ENCODE results near the gene SPATA46.
"Not testable (repeated sequence)": the region's sequence is repeated elsewhere in the genome, so short reads cannot be mapped to it uniquely, and the experiment has no call there.

Gene SPATA46, protein sequence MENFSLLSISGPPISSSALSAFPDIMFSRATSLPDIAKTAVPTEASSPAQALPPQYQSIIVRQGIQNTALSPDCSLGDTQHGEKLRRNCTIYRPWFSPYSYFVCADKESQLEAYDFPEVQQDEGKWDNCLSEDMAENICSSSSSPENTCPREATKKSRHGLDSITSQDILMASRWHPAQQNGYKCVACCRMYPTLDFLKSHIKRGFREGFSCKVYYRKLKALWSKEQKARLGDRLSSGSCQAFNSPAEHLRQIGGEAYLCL

DNA sequence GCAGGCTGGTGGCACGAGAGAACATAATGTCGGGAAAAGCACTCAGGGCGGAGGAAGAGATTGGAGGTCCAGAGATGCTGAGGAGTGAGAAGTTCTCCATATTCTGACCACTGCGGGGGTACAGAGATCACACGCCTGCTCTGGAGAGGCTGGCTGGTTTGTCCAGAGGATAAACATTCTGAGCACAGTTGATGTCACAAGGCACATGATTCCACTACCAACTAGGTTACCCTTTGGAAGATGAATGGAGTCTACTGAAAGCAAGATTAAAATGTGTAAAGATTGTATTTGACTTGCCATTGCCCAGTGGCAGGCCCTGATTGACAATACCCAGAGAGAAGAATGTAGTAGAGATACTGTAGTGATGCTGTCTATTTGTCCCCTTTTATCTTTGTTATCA, at the start of gene SPATA46:
Gene SPATA46, minus strand, starts transcription at position 164 of the 400 bp plus-strand sequence. Its CDS starts 64 bp downstream, at position 100.
- DNase-seq (ENCODE audit: low spot score): no peak

DNA sequence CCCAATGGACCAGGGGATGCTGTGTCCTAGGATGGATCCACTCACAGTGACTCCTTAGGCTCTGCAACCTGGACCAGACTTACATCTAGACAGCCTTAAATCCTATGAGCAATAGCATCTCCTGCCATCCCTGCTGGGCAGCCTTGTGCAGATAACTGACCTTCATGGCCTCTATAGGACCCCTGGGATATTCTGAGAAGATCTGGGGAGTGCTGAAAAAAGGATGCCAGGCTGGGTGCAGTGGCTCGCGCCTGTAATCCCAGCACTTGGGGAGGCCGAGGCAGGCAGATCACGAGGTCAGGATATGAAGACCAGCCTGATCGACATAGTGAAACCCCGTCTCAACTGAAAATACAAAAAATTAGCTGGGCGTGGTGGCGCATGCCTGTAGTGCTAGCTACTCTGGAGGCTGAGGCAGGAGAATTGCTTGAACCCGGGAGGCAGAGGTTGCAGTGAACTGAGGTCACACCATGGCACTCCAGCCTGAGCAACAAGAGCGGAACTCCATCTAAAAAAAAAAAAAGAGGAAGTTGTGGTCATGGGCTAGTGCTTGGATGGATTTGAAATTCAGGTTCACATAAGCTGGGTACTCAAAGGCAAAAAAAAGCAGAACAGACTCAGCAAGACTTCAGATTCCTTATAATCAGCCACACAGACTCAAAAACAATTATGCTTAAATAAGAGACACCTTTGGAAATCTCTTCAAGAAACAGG, 46.2 kb upstream of the SPATA46 start:
- no peak for DNase-seq (ENCODE audit: low spot score)

DNA sequence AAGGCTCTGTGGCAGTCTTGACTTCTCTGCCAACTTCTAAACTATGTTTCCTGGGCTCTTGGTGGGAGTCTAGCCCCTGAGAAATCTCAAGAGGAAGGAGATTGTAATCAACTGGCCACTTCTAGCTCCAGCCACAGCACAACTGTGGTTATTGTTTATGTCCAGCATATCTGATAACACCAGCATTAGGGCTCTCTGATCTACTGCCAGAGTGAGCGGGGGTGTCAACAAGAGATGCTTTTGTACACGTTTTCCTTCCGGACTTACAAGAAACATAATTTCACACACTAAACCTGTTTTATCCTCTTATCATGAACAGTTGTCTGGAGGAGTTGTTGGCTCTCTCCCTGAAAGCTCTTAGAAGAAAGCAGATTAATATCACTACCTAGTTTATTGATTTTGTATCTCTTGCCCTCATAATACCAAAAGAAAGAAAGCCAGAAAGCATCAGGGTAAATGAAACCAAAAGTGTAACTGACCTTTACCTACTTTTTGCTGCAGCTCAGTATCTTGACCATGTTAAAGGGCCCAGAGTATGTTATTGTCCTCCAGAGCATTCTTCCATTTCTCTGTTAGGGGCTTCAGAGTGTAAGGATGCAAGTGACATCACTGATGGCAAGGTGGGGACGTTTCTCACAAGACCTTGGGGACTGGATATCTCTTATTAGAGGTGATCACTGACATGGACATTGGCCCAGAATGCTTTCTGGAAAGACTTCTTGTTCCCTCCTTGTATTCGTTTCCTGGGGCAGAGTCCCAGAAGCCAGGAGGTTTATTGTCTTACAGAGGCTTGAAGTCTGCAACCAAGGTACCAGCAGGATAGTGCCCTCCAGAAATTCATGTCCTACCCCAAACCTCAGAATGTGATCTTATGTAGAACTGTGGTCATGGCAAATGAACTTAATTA, 44.9 kb upstream of the SPATA46 start:
- no peak for DNase-seq (ENCODE audit: low spot score)

DNA sequence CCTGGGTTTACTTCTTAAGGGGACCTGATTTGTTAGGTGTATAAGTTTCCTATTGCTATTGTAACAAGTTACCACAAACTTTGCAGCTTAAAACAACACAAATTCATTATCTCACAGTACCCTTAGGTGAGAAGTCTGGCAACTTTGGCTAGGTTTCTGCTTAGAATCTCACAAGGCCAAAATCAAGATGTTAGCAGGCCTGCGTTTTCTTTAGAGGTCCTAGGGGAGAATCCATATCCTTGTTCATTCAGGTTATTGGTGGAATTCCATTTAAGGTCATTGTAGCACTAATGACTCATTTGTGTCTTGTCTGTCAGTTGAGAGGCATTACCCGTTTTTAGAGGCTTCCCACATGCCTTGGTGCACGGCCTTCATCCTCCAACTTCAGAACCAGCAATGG, 43.5 kb upstream of the SPATA46 start:
- no peak for DNase-seq (ENCODE audit: low spot score)

DNA sequence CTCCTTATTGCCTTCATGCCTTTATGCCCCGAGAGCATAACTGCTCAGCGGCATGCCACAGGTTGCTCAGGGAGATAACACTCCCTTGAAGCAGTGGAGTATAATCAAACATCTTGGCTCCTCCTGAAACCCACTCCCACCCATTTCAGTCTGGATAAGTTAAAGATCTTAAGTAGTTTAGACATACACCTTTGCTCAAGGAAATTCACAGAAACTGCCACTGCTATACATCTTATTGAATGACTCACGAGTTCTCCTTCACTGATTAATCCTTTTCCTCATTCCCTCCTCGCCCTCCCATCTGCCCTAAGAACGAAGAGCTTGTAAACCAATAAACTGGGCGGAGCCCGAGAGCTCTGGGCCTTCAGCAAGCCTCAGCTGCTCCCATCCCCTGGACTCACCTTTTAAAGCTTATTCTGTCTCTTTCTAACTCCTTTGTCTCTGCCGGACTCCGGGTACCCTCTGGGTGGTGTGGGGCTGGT, 42.8 kb upstream of the SPATA46 start:
- DNase-seq (ENCODE audit: low spot score): not testable (repeated sequence)

DNA sequence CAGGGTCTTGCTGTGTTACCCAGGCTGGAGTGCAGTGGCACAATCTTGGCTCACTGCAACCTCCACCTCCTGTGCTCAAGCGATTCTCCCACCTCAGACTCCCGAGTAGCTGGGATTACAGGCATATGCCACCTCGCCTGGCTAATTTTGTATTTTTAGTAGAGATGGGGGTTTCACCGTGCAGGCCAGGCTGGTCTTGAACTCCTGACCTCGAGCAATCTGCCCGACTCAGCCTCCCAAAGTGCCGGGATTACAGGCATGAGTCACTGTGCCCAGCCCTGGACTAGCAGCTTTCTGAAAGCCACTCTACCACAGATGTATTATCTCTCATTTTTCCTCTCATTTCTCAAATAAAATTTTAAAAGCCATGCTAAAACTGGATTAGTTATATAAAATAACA, 41.9 kb upstream of the SPATA46 start:
- not testable (repeated sequence) for DNase-seq (ENCODE audit: low spot score)

DNA sequence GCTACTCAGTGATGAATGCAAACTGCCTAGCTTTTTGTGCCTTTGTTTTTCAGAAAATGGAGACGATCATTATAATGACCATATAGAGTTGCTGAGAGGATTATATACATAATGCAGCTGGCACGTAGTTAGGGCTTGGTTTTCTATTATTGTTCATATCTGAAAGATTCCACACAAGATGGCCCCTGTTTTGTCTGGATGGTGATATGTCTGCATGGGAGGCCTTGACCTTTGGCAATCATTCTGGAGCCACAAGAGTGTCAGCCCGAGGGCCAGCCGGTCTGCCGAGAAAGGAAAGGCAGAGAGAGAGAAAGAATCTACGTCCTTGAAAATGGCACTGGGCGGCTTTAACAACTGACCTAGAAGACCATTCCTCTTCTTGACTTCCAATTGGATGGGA, 41.0 kb upstream of the SPATA46 start:
- DNase-seq (ENCODE audit: low spot score): no peak

DNA sequence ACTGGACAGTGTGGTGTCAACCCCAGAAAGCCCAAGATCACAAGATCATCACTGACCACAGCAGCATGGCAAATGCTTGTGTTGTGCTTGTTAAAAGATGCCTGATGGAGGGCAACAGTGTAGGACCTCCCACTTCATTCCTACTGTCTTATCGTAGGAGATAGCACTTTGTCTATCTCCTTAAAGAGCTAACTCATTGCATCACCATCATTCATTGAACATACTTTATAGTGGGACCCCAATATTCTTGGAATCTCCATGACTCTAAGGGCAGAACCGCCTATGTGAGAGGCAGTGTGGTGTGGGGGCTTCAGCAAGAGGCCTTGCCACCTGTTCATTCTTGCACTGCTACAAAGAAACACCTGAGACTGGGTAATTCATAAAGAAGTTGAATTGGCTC, 40.3 kb upstream of the SPATA46 start:
- DNase-seq (ENCODE audit: low spot score): no peak

DNA sequence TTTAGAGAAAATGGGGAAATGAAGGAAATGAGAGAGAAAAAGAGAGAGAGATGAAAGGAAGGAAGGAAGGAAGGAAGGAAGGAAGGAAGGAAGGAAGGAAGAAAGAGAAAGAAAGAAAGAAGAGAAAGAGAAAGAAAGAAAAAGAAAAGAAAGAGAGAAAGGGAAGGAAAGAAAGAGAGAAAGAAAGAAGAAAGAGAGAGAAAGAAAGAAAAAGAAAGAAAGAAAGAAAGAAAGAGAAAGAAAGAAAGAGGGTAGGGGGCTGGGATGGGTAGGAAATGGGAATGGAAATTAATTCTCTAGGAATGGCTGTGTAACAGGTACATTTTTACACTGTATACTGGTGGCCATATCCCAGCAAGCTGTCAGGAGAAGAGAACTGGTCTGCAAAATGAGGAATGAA, 39.6 kb upstream of the SPATA46 start:
- DNase-seq (ENCODE audit: low spot score): no peak

DNA sequence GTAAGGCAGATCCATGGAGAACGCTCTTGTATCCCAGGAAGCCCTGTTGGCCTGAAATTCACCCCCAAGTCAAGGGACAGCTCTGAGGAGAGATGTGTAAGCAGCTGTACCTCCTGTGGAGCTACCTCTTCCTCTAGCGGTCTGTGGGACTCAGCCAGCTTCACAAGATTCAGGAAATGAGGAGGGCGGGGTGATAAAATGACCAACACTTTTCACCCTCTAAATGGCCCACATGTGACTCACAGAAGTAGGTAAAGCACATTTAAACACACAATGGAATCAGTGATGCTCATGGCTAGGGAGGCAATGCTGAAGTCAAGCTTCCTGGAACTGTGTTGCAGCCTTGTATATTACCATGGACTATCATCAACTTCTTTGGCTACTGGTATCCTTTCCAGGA, 35.3 kb upstream of the SPATA46 start, which contains the start of gene SH2D1B:
Gene SH2D1B, minus strand, starts transcription at position 135 of the 400 bp plus-strand sequence. Its CDS starts 120 bp downstream, at position 15.
- DNase-seq (ENCODE audit: low spot score): no peak

DNA sequence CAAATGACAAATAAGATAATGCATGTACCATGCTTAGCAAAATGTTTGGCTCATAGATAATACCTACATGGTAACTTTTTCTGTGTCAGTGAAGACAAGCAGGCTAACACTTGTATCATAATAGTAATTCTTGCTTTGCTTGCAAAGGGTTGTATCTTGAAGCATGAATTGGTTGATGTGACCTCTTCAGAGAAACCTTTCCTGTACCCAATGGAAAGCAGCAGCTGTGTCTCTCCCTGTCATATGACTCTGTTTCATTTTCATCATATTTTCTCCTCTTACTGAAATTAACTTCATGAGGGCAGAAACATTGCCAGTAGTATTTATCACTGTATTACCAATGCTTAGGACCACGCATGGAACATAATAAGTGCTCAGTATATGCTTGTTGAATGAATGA, 30.9 kb upstream of the SPATA46 start:
- DNase-seq (ENCODE audit: low spot score): no peak

DNA sequence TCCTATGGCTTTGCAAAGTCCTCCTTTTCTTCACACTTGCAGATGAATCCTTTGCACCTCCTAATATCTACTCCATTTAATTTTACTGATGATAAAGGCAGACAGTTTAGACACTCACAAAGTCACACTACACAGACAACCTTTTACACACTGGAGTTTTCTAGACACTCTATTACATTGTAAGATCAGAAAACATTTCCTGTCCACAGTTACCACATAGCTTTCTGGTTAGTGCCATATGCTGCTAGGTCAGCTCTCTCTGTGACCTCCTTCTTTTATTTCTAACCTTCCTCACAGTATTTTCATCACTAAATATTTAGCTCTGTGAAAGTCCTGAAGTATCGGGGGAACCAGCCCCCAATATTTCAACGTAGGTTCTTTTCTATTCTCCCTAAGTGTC, 30.2 kb upstream of the SPATA46 start:
- no peak for DNase-seq (ENCODE audit: low spot score)

DNA sequence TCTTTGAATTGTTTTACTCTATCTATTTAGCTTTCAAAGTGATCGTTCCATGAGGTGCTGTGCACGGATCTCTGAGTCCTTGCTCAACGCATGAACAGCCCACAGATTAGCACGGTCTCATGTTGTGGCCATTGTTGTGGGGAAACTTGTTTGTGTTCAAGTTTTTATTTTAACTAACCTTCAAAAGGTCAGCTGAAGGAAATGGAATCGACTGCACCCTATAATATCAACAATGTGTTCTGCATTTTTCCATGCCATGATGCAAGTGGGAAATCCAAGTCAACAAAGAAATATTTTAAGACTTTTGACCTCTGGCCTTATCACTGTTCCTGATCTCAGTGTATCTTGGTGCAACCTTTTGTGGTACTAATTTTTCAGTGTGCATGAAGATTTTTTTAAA, 29.1 kb upstream of the SPATA46 start:
- no peak for DNase-seq (ENCODE audit: low spot score)

DNA sequence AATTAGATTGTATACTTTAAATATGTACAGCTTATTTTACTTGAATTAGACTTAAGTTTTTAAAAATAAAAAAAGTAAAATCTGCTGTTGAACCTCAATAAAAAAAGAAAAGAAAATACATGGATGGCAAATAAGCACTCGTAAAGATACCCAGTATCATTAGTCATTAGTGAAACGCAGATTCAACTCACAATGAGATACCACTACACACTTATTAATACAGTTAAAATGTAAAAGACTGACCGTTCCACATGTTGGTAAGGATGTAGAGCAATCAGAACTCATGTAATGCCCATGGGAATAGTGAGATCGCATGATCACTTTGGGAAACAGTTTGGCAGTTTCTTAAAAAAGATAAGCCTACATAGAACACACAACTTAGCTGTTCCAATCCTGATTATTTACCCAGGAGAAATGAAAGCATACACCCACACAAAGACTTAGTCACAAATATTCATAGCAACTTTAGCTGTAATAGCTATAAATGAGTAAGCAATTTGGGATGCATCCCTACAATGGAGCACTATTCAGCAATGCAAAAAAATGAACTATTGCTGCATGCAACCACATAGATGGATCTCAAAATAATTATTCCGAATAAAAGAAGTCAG, 28.0 kb upstream of the SPATA46 start:
- DNase-seq (ENCODE audit: low spot score): no peak

DNA sequence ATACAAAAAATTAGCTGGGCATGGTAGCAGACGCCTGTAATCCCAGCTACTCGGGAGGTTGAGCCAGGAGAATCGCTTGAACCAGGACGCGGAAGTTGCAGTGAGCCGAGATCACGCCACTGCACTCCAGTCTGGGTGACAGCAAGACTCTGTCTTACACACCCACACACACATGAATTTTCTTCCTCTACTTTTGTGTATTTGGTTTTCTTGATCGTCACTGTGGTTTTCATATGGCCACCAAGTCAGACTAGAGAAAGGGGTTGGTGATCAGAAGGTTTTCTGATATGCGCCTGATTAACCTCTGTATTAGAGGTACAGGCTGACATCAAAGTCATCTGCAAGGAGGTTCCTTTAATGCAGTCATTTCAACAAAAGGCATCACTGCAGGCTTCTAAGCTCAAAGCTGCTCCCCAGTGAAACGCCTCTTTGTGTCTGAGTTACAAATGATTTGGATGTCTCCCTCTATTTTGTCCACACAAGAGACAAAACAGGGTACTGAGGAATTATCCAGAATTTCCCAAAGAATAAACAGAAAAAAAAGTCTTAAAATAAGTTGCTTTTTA, 24.2 kb upstream of the SPATA46 start:
- no peak for DNase-seq (ENCODE audit: low spot score)

DNA sequence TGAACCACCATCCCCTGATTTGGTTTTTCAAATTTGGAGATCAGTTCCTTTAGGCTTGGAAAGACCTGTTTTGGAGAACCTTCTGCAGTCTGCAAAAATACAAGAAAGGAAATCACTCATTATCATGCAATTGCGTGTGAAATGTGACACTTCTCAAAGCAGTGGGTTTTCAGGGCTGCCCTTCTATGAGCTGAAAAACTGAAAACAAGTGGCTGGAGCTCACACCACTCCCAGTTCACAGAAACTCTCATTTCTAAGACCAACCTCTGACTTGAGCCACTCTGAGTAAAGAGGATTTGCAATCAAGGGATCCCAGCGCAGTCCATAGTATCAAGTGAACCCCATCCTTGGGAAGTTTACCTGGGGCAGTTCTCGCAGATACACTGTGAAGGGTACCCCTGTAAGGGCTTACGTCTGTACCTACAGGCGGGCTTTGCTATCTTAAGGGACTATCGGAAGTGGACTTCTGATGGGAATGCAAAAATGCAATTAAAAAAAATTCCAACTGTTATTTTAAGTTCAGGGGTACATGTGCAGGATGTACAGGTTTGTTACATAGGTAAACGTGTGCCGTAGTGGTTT, 22.4 kb upstream of the SPATA46 start:
- DNase-seq (ENCODE audit: low spot score): no peak

DNA sequence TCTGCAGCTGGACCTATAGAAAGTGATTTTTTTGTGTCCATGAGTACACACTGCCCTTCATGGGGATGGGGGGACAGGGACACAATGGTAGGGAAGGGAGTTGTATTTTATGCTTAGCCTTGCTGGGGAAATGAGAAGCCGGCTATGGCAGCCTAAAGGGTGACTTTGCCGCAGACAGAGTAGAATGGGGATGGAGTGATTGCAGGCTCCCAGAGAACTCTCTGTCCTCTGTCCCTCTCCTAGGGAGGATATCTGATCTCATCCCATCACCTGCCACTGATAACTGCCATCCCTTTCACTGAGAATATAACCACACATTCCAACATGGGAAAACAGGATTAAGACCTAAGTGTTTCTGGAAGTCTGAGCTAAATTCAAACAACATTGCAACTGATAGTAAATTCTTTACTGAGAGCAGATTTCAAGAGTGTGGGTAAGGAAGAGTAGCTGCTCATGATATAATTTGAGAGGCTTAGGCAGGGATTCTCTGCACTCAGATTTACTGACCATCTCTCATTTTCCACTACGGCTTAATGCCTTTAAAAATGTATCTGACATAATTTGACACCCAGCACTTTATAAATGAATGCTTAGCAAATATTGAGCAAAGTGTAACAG, 21.4 kb upstream of the SPATA46 start:
- DNase-seq (ENCODE audit: low spot score): no peak

DNA sequence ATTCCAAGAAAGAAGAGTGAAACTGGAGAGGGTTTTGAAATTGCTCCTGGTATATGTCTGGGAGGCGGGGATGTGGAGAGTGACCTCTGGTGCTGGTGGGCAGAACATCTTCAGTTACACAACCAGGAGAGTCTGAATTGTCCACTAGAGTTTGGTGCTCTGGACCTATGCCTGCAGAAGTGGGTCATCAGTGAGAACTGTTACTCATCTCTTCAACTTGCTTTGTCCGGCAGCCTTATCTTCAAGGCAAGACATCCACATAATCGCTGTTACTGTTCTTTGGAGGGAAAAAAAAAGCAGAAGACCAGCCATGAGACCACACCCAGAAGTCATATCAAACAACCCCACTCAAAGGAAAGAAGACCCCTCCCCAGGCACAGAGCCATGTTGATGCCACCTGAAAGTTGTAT, 20.4 kb upstream of the SPATA46 start:
- peak; percentile 26 for DNase-seq (ENCODE audit: low spot score)

DNA sequence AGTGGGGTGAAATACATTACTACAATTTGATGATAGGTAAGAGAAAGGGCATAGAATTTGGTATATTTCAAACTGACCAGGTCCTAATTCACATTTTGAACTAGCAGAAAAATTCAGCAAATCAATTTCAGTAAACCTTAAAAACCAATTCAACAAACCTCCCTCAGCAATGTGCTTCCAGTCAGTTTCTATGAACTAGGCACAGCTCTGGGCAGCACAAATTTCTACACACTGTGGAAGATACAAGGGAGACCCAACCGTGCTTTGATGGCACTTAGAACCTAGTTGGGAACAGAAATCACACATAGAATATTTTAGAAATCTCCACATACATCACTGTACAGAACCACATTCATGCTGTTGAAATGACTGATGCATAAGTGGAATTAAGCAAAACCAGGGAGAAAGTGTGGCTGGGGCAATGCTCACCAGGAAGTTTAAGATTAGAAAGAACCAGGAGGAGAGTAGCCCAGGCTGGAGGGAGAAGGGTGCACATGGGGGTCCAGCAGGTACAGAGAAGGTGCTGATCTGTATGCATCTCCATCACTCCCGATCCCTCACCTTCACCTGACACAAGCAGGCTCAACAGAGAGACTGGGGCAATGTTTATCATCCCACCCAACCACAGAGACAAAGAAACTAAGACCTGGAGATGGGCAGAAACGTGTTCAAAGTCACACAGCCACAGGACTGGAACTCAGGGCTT, 19.7 kb upstream of the SPATA46 start:
- no peak for DNase-seq (ENCODE audit: low spot score)

All from HuH-7 (cell line).